HepG2 (cell line): ENCODE results near the gene SEC14L2. TPM values are rescaled to one million over a fixed set of nuclear protein-coding genes. Genes with fewer than 3 reads are reported as not detected.

Experiments used
- BCL3 ChIP-seq: sonication (generic); formaldehyde crosslinking; IDR thresholded peaks from 2 replicates; pipeline ENCODE4 v1.5.1; 2020; ENCODE audit warnings: mild to moderate bottlenecking, missing genetic modification reagents, moderate library complexity
- BCLAF1 ChIP-seq: fragments of 450-650 bp; IDR thresholded peaks from 2 replicates; pipeline ENCODE4 v1.6.1; 2017; ENCODE audit warnings: mild to moderate bottlenecking
- DR1 ChIP-seq: sonication (generic); formaldehyde crosslinking; IDR thresholded peaks from 2 replicates; pipeline ENCODE4 v1.8.0; 2021; ENCODE audit warnings: mild to moderate bottlenecking, missing genetic modification reagents, inconsistent platforms
- GLMP ChIP-seq: sonication (generic); formaldehyde crosslinking; IDR thresholded peaks from 2 replicates; pipeline ENCODE4 v1.9.0; 2021; ENCODE audit warnings: missing genetic modification reagents, mild to moderate bottlenecking, borderline replicate concordance
- JUNB ChIP-seq: sonication (generic); formaldehyde crosslinking; IDR thresholded peaks from 2 replicates; pipeline ENCODE4 v1.8.0; 2022; ENCODE audit warnings: missing genetic modification reagents, mild to moderate bottlenecking, borderline replicate concordance
- KDM6A ChIP-seq: IDR thresholded peaks from 2 replicates; pipeline ENCODE4 v1.6.1; 2016; ENCODE audit warnings: low read depth
- RAD21 ChIP-seq: fragments of 450-650 bp; formaldehyde crosslinking; IDR thresholded peaks from 2 replicates; pipeline ENCODE4 v1.5.0; 2020; ENCODE audit warnings: mild to moderate bottlenecking
- ZFAT ChIP-seq: sonication (generic); formaldehyde crosslinking; conservative IDR thresholded peaks from 2 replicates; pipeline ENCODE4 v1.8.1; 2023; ENCODE audit warnings: missing genetic modification reagents, inconsistent platforms
- ZFP41 ChIP-seq: sonication (generic); formaldehyde crosslinking; IDR thresholded peaks from 2 replicates; pipeline ENCODE4 v1.4.0; 2020; ENCODE audit warnings: mild to moderate bottlenecking, missing genetic modification reagents, borderline replicate concordance
- ZNF263 ChIP-seq: sonication (generic); formaldehyde crosslinking; IDR thresholded peaks from 2 replicates; pipeline ENCODE4 v1.4.0; 2020; ENCODE audit warnings: missing genetic modification reagents
- ZNF264 ChIP-seq: sonication (generic); formaldehyde crosslinking; IDR thresholded peaks from 2 replicates; pipeline ENCODE4 v1.4.0; 2020; ENCODE audit warnings: missing genetic modification reagents
- ZNF335 ChIP-seq: sonication (generic); formaldehyde crosslinking; IDR thresholded peaks from 2 replicates; pipeline ENCODE4 v1.4.0; 2020; ENCODE audit warnings: missing genetic modification reagents
- ZNF446 ChIP-seq: sonication (generic); formaldehyde crosslinking; IDR thresholded peaks from 2 replicates; pipeline ENCODE4 v1.5.0; 2020; ENCODE audit warnings: mild to moderate bottlenecking, missing genetic modification reagents
- ZNF547 ChIP-seq: sonication (generic); formaldehyde crosslinking; IDR thresholded peaks from 2 replicates; pipeline ENCODE4 v1.5.1; 2020; ENCODE audit warnings: mild to moderate bottlenecking, missing genetic modification reagents
- polyA plus RNA-seq, 8 experiments: library from polyadenylated mRNA; depleted of rRNA in 3 of 8; stranded (reverse) in 7 of 8; unstranded in 1 of 8; fragments of >200 nt; fragmentation: Illumina TruSeq in 4 of 8; extraction: Trizol in 4 of 8; gene quantifications; 2 replicates each; pipeline versions ENCODE4 v1.2.1 to v1.2.3, GENCODE V29; 2011 to 2016; ENCODE audit warnings: low read depth in 4 of 8, missing spikeins in 1 of 8, mixed read lengths in 1 of 8; ENCODE audit not compliant: insufficient read depth in 1 of 8
- total RNA-seq, 5 experiments: library from RNA; depleted of rRNA; stranded (reverse); fragments of >200 nt; fragmentation: Illumina TruSeq; extraction: Trizol; gene quantifications; 2 replicates each; pipeline ENCODE4 v1.2.3, GENCODE V29; 2016; ENCODE audit warnings: low read depth in 1 of 5

SEC14L2 gene
- total and polyA plus RNA-seq, 2 of the 13 experiments (the other 11 are each of a cell fraction or from before 2014, with no cell fraction given): 4.1 to 5.1 TPM

- TF ChIP-seq KDM6A (CRISPR knock-in tag) (no peak), JUNB (CRISPR knock-in tag) (no peak), RAD21 (no peak), ZNF264 (no peak), ZNF446 (CRISPR knock-in tag) (no peak), ZNF547 (CRISPR knock-in tag) (no peak), ZNF335 (CRISPR knock-in tag) (no peak), ZNF263 (no peak), ZFP41 (CRISPR knock-in tag) (no peak), BCL3 (CRISPR knock-in tag) (no peak), BCLAF1 (no peak), ZFAT (CRISPR knock-in tag) (no peak), GLMP (CRISPR knock-in tag) (no peak), DR1 (no peak)
These were observed 16.8 kb upstream of the SEC14L2 start (continued) for GRCh38 chr22:30380011-30380410.
